Colonic mucosa (tissue), 4 donors: Measurements from ENCODE around the gene RPN1. TPM values are rescaled to one million over a fixed set of nuclear protein-coding genes. Genes with fewer than 3 reads are reported as not detected.

Experiments used
- DNase-seq: peaks from one replicate; pipeline ENCODE4 v3.0.0-alpha.2; 2020
- H3K27ac ChIP-seq: fragments of 200-600 bp; one replicate; pipeline ENCODE4 v1.8.0; 2021
- H3K27me3 ChIP-seq: fragments of 200-600 bp; one replicate; pipeline ENCODE4 v1.8.0; 2021
- H3K36me3 ChIP-seq: fragments of 200-600 bp; one replicate; pipeline ENCODE4 v1.8.0; 2021
- H3K4me1 ChIP-seq: fragments of 200-600 bp; one replicate; pipeline ENCODE4 v1.8.0; 2021; ENCODE audit warnings: mild to moderate bottlenecking
- H3K4me3 ChIP-seq: fragments of 200-600 bp; one replicate; pipeline ENCODE4 v1.8.0; 2021
- H3K9ac ChIP-seq, 2 donors: one replicate each; pipeline ENCODE4 v1.7.0; 2013; ENCODE audit warnings: control low read depth in 2 of 2, low read depth in 2 of 2, low read length in 2 of 2
- H3K9me3 ChIP-seq: fragments of 200-600 bp; one replicate; pipeline ENCODE4 v1.8.0; 2021
- CTCF ChIP-seq: fragments of 200-600 bp; IDR thresholded peaks from one replicate; pipeline ENCODE4 v1.8.0; 2022; ENCODE audit warnings: antibody characterized with exemption, mild to moderate bottlenecking
- intact Hi-C: fragments of 100-400 bp; cut with DNase I; formaldehyde crosslinking; loops from one replicate; pipeline ENCODE4 v1.14.1; 2022
- total RNA-seq, 2 donors: library from RNA; stranded (reverse); fragmentation: NEBNext Ultra II Directional in 1 of 2; extraction: Animal tissue kit (Norgen Biotek cat#: 25700) in 1 of 2; gene quantifications; one replicate each; pipeline ENCODE4 v1.2.1, GENCODE V29; 2021
- donor health status: healthy.
- donor health status: DM: no; HTN: no; CAD: no.
- donor health status: DM: no; HTN: no; CAD: no.

The RPN1 gene
- total RNA-seq, 2 donors from 2014 or later = 188 to 314 TPM

DNA sequence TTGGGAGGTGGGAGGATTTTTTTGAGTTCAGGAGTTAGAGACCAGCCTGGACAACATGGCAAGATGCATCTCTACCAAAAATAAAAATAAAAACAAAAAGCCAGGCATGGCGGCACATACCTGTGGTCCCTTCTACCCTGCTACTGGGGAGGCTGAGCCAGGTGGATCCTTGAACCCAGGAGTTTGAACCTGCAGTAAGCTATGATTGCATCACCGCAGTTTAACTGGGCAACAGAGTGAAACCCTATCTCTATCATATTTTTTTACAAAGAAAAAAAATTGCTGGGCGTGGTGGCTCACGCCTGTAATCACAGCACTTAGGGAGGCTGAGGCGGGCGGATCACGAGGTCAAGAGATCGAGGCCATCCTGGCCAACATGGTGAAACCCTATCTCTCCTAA is 35.8 kb upstream of the RPN1 start:
- H3K36me3 ChIP-seq = no peaks in the 10 kb centered on the region
- no peaks in the 10 kb centered on the region for H3K27me3 ChIP-seq
- no peak for TF ChIP-seq CTCF
- H3K4me1 ChIP-seq = no peaks in the 10 kb centered on the region
- intact Hi-C loops = no loop called here
- H3K9ac ChIP-seq = no peak overlapping the region
- no peak overlapping the region for H3K27ac ChIP-seq
- DNase-seq = no peak
- no peaks in the 10 kb centered on the region for H3K9me3 ChIP-seq
- H3K4me3 ChIP-seq = no peak overlapping the region

- no peaks in the 10 kb centered on the region for H3K4me1 ChIP-seq
- H3K36me3 ChIP-seq = no peaks in the 10 kb centered on the region
- no peak overlapping the region for H3K9ac ChIP-seq
- TF ChIP-seq CTCF = no peak
- DNase-seq = no peak
- no peaks in the 10 kb centered on the region for H3K27me3 ChIP-seq
- intact Hi-C loops = no loop called here
- no peak overlapping the region for H3K4me3 ChIP-seq
- H3K27ac ChIP-seq = no peak overlapping the region
- no peaks in the 10 kb centered on the region for H3K9me3 ChIP-seq
Measured at GRCh38 chr3:128684986-128685726, 34.5 kb upstream of the RPN1 start.

DNA sequence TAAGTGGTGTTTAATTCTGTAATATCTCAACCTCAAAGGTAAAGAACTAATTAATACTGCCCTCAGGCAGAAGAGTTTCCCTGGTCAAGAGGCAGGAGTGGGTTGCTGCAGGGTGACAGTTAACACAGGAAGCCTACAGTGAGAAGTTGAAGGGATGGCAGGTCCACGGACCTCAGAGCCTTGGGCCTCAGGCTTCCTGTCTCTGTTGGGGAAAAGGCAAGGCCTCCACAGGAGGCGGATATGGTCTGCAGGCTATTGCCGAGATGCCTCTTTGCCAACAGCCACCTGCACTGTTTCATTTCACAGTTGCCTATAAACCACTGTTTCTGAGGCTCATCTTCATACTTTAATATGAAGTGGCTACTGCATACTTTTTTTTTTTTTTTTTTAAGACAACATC is 33.3 kb upstream of the RPN1 start:
- DNase-seq = no peak
- no peaks in the 10 kb centered on the region for H3K9me3 ChIP-seq
- H3K36me3 ChIP-seq = no peaks in the 10 kb centered on the region
- intact Hi-C loops = no loop called here
- no peak overlapping the region for H3K4me3 ChIP-seq
- H3K4me1 ChIP-seq = no peaks in the 10 kb centered on the region
- no peak overlapping the region for H3K27ac ChIP-seq
- H3K9ac ChIP-seq = no peak overlapping the region
- H3K27me3 ChIP-seq = no peaks in the 10 kb centered on the region
- no peak for TF ChIP-seq CTCF

DNA sequence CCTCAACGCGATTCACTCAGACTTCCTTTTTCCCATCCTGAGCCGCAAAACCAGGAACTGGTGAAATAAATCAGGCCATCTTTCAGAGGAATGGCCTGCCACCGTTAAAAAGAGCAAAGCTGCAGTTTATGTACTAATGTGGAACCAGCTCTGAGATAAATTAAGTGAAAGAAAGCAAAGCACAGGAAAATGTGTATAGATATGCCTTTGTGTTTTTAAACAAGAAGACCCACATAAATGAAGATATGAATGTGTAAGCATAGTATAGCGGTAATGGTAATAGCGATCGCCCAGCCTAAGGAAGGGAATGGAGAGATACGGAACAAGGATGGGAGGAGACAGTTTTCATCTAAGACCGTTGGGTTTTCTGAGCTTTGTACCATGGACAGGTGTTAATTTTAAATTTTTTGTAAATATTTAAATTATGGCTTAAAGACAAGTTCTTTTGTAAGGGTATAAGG is 30.8 kb upstream of the RPN1 start:
- Histone ChIP-seq H3K27ac (peak overlapping the region; percentile 98), H3K4me1 (no peaks in the 10 kb centered on the region), H3K9ac (peak overlapping the region; percentile 74 to 89), H3K36me3 (no peaks in the 10 kb centered on the region), H3K9me3 (no peaks in the 10 kb centered on the region), H3K4me3 (peak overlapping the region; percentile 78), H3K27me3 (no peaks in the 10 kb centered on the region)
- DNase-seq = no peak
- no peak for TF ChIP-seq CTCF
- intact Hi-C loops = loop anchor here (2.0 kb wide), 1 partner anchor 113 kb away; no protein-coding TSS in a partner anchor

DNA sequence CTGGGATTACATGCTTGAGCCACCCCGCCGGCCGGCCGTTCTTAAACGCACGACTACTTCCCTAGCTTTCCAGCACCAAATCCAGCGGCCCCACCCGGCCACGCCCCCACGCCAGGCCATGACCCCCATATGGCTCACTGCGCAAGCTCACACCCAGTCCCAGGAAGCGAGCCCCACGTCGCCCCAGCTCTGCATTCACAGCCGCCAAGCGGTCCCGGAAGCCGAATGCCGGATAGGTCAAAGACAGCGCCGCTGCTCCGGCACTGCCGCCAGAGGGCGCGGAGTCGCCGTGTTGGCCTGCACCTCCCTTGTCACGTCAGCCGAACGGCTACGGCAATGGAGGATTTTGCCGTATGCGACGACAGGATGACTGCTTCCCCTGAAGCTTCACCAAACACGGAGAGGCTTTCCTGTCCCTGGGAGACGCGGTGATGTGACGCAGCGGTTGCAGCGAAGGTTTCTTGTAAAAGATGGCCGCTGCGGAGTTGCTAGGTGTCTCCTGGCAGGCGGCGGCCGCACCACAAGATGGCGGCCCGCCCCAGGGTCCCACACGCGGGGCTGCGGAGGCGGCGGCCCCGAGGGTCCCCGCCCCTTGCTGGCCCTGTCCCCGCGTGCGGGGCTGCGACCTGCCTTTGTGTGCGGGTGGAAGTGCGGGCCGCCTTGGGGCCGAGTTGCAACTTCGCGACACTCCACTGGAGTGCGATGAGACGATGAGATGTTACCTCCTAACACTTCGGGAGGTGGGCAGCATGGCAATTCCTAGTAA is 30.2 kb upstream of the RPN1 start:
- DNase-seq = peak; percentile 99
- no peaks in the 10 kb centered on the region for H3K4me1 ChIP-seq
- peak overlapping the region; percentile 98 for H3K27ac ChIP-seq
- intact Hi-C loops = loop anchor here (2.0 kb wide), 1 partner anchor 114 kb away; no protein-coding TSS in a partner anchor
- peak; percentile 93 for TF ChIP-seq CTCF
- no peaks in the 10 kb centered on the region for H3K36me3 ChIP-seq
- H3K27me3 ChIP-seq = no peaks in the 10 kb centered on the region
- H3K9me3 ChIP-seq = no peaks in the 10 kb centered on the region
- peak overlapping the region; percentile 78 for H3K4me3 ChIP-seq
- peak overlapping the region; percentile 74 to 89 for H3K9ac ChIP-seq
